Left colon (tissue), 2 donors: ENCODE measurements around the gene C17orf100. TPM values are rescaled to one million over a fixed set of nuclear protein-coding genes. Genes with fewer than 3 reads are reported as not detected.
A peak's percentile ranks its signal among the peaks of the same experiment; 100 is the strongest.
"Not testable (repeated sequence)": the region's sequence is repeated elsewhere in the genome, so short reads cannot be mapped to it uniquely, and the experiment has no call there.

Experiments used
- ATAC-seq: fragments of 200-7000 bp; cut with Tn5 transposase; one replicate; pipeline ENCODE4 v1.9.1; 2020; ENCODE audit warnings: mild to moderate bottlenecking, moderate library complexity
- DNase-seq, 2 donors: peaks; one replicate each; pipeline ENCODE4 v3.0.0-alpha.2; 2020
- intact Hi-C, 2 donors: fragments of 100-400 bp; cut with DNase I in 1 of 2; cut with micrococcal nuclease in 1 of 2; formaldehyde crosslinking; loops; one replicate each; pipeline versions ENCODE4 v1.11.2 to v1.14.0; 2022; cut with DNase I, micrococcal nuclease
- total RNA-seq, 2 donors: library from RNA; stranded (reverse); fragmentation: NEBNext Ultra II Directional; extraction: Animal tissue kit (Norgen Biotek cat#: 25700); gene quantifications; one replicate each; pipeline ENCODE4 v1.2.1, GENCODE V29; 2021
- donor health status: DM: no; HTN: no; CAD: no.
- donor health status: DM: yes; HTN: yes; CAD: no.

Gene C17orf100
- total RNA-seq, 2 donors from 2014 or later: 2.0 to 3.2 TPM

- intact Hi-C loops, DNase-seq, ATAC-seq: not testable (repeated sequence)
Observed at GRCh38 chr17:6663200-6663599, 11.6 kb downstream of the C17orf100 start.

GRCh38 chr17:6666077-6666521 is 14.5 kb downstream of the C17orf100 start:
- peak; percentile 95 for ATAC-seq
- intact Hi-C loops: no loop called here
- DNase-seq: peak; percentile 59 to 60

- intact Hi-C loops: no loop called here
- no peak for DNase-seq
- no peak for ATAC-seq
Observed at GRCh38 chr17:6666557-6666956, 15.0 kb downstream of the C17orf100 start.

GRCh38 chr17:6667516-6667915 is 16.0 kb downstream of the C17orf100 start:
- intact Hi-C loops: no loop called here
- ATAC-seq: no peak
- no peak for DNase-seq

GRCh38 chr17:6668219-6668618 is 16.7 kb downstream of the C17orf100 start:
- intact Hi-C loops: no loop called here
- ATAC-seq (no peak), DNase-seq (no peak)

GRCh38 chr17:6668727-6669425 is 17.3 kb downstream of the C17orf100 start:
- ATAC-seq (no peak), DNase-seq (no peak)
- intact Hi-C loops: no loop called here

- DNase-seq (no peak), ATAC-seq (no peak)
- intact Hi-C loops: loop anchor here in 1 of 2 donors (10.0 kb wide), 1 partner anchor 165 kb away; the partner anchor contains the start of gene TEKT1
Observed at GRCh38 chr17:6669479-6670212, 18.1 kb downstream of the C17orf100 start.

GRCh38 chr17:6670571-6670970 is 19.0 kb downstream of the C17orf100 start:
- ATAC-seq: no peak
- no peak for DNase-seq
- intact Hi-C loops: loop anchor here in 1 of 2 donors (10.0 kb wide), 1 partner anchor 164 kb away; the partner anchor contains the start of gene TEKT1

GRCh38 chr17:6670999-6671398 is 19.4 kb downstream of the C17orf100 start:
- intact Hi-C loops: loop anchor here in 1 of 2 donors (10.0 kb wide), 1 partner anchor 164 kb away; the partner anchor contains the start of gene TEKT1
- DNase-seq (no peak), ATAC-seq (no peak)

- intact Hi-C loops: loop anchor here in 1 of 2 donors (10.0 kb wide), 1 partner anchor 163 kb away; the partner anchor contains the start of gene TEKT1
- ATAC-seq (no peak), DNase-seq (no peak)
Observed at GRCh38 chr17:6671431-6671830, 19.9 kb downstream of the C17orf100 start.

GRCh38 chr17:6674586-6674985 is 23.0 kb downstream of the C17orf100 start:
- DNase-seq: no peak
- no peak for ATAC-seq
- intact Hi-C loops: loop anchor here in 1 of 2 donors (10.0 kb wide), 1 partner anchor 160 kb away; the partner anchor contains the start of gene TEKT1

- intact Hi-C loops: loop anchor here in 1 of 2 donors (10.0 kb wide), 1 partner anchor 159 kb away; the partner anchor contains the start of gene TEKT1
- DNase-seq (no peak), ATAC-seq (no peak)
Observed at GRCh38 chr17:6675201-6675825, 23.8 kb downstream of the C17orf100 start.

GRCh38 chr17:6676802-6677157 is 25.2 kb downstream of the C17orf100 start:
- DNase-seq (no peak), ATAC-seq (no peak)
- intact Hi-C loops: loop anchor here in 1 of 2 donors (10.0 kb wide), 1 partner anchor 158 kb away; the partner anchor contains the start of gene TEKT1

GRCh38 chr17:6677158-6677831 is 25.7 kb downstream of the C17orf100 start:
- DNase-seq (no peak), ATAC-seq (no peak)
- intact Hi-C loops: loop anchor here in 1 of 2 donors (10.0 kb wide), 1 partner anchor 158 kb away; the partner anchor contains the start of gene TEKT1

- ATAC-seq (no peak), DNase-seq (no peak)
- intact Hi-C loops: loop anchor here in 1 of 2 donors (10.0 kb wide), 1 partner anchor 157 kb away; the partner anchor contains the start of gene TEKT1
Observed at GRCh38 chr17:6677946-6678345, 26.4 kb downstream of the C17orf100 start.

GRCh38 chr17:6679241-6679640 is 27.7 kb downstream of the C17orf100 start:
- DNase-seq: no peak
- no peak for ATAC-seq
- intact Hi-C loops: loop anchor here in 1 of 2 donors (10.0 kb wide), 1 partner anchor 156 kb away; the partner anchor contains the start of gene TEKT1

GRCh38 chr17:6681176-6681575 is 29.6 kb downstream of the C17orf100 start:
- no peak for ATAC-seq
- DNase-seq: no peak
- intact Hi-C loops: no loop called here

GRCh38 chr17:6681671-6682070 is 30.1 kb downstream of the C17orf100 start:
- DNase-seq: no peak
- intact Hi-C loops: no loop called here
- no peak for ATAC-seq
